GM23338 (cell line): Measurements from ENCODE around the gene TCF3. TPM values are rescaled to one million over a fixed set of nuclear protein-coding genes. Genes with fewer than 3 reads are reported as not detected.

Source experiments
- ATAC-seq: fragments of 200-7000 bp; cut with Tn5 transposase; 3 replicates; pipeline ENCODE4 v1.9.1; 2020
- DNase-seq: peaks from one replicate; pipeline ENCODE4 v3.0.0-alpha.2; 2015; ENCODE audit warnings: low spot score
- H2AFZ ChIP-seq: fragments of 200-600 bp; sonication (generic); 2 replicates; pipeline ENCODE4 v1.8.0; 2016; ENCODE audit warnings: antibody characterized with exemption, mild to moderate bottlenecking, moderate library complexity
- H3F3A ChIP-seq: fragments of 200-600 bp; sonication (generic); replicated peaks from 2 replicates; pipeline ENCODE4 v1.8.0; 2017; ENCODE audit warnings: antibody characterized with exemption, mixed run types, low read depth
- H3K27ac ChIP-seq: fragments of 200-600 bp; sonication (generic); 2 replicates; pipeline ENCODE4 v1.6.1; 2016; ENCODE audit warnings: low read depth
- H3K27me3 ChIP-seq: fragments of 200-600 bp; sonication (generic); 2 replicates; pipeline ENCODE4 v1.8.0; 2016; ENCODE audit warnings: mild to moderate bottlenecking, mixed run types, moderate library complexity; ENCODE audit not compliant: insufficient read depth
- H3K36me3 ChIP-seq: fragments of 200-600 bp; sonication (generic); 2 replicates; pipeline ENCODE4 v1.8.0; 2016; ENCODE audit warnings: mild to moderate bottlenecking; ENCODE audit not compliant: insufficient read depth
- H3K4me1 ChIP-seq: fragments of 200-600 bp; sonication (generic); 2 replicates; pipeline ENCODE4 v1.8.0; 2016; ENCODE audit warnings: mild to moderate bottlenecking, moderate library complexity; ENCODE audit not compliant: insufficient read depth
- H3K4me2 ChIP-seq: fragments of 200-600 bp; sonication (generic); 2 replicates; pipeline ENCODE4 v1.7.1; 2017; ENCODE audit warnings: mixed run types
- H3K4me3 ChIP-seq: fragments of 200-600 bp; sonication (generic); 2 replicates; pipeline ENCODE4 v1.6.1; 2016; ENCODE audit warnings: mixed run types
- H3K79me2 ChIP-seq: fragments of 200-600 bp; sonication (generic); replicated peaks from 2 replicates; pipeline ENCODE4 v1.8.0; 2017; ENCODE audit warnings: mild to moderate bottlenecking; ENCODE audit not compliant: insufficient read depth
- H3K9me2 ChIP-seq: fragments of 200-600 bp; sonication (generic); 2 replicates; pipeline ENCODE4 v1.8.0; 2017; ENCODE audit not compliant: insufficient read depth
- H4K20me1 ChIP-seq: fragments of 200-600 bp; sonication (generic); replicated peaks from 2 replicates; pipeline ENCODE4 v1.8.0; 2017; ENCODE audit warnings: mild to moderate bottlenecking; ENCODE audit not compliant: insufficient read depth
- H3K27ac Mint-ChIP-seq: 2 replicates; pipeline ENCODE4 v1.8.0; 2020; ENCODE audit warnings: inconsistent platforms, mild to moderate bottlenecking, moderate library complexity, mixed read lengths
- H3K27me3 Mint-ChIP-seq: 3 replicates; pipeline ENCODE4 v1.8.0; 2022; ENCODE audit warnings: low read depth, mild to moderate bottlenecking, moderate library complexity, mixed read lengths, inconsistent platforms; ENCODE audit not compliant: insufficient read depth, poor library complexity
- H3K36me3 Mint-ChIP-seq: 3 replicates; pipeline ENCODE4 v1.8.0; 2021; ENCODE audit warnings: low read depth, mild to moderate bottlenecking, inconsistent platforms, moderate library complexity, mixed read lengths
- H3K4me1 Mint-ChIP-seq: 3 replicates; pipeline ENCODE4 v1.8.0; 2020; ENCODE audit warnings: mild to moderate bottlenecking, inconsistent platforms, mixed read lengths
- H3K4me3 Mint-ChIP-seq: 3 replicates; pipeline ENCODE4 v1.8.0; 2021; ENCODE audit warnings: moderate library complexity, mild to moderate bottlenecking, inconsistent platforms, mixed read lengths
- H3K9me3 Mint-ChIP-seq: 3 replicates; pipeline ENCODE4 v1.8.0; 2020; ENCODE audit warnings: moderate library complexity, mild to moderate bottlenecking, inconsistent platforms, mixed read lengths
- CREB1 ChIP-seq: fragments of 250-450 bp; sonication (Bioruptor Pico); IDR thresholded peaks from 2 replicates; pipeline ENCODE4 v1.5.0; 2020; ENCODE audit warnings: low read depth, mild to moderate bottlenecking, moderate library complexity
- EZH2 ChIP-seq: fragments of 200-600 bp; sonication (generic); IDR thresholded peaks from one replicate; pipeline ENCODE4 v1.8.0; 2017; ENCODE audit warnings: antibody characterized with exemption, mild to moderate bottlenecking, low read depth; ENCODE audit not compliant: unreplicated experiment
- EZH2phosphoT487 ChIP-seq: fragments of 200-600 bp; sonication (generic); IDR thresholded peaks from one replicate; pipeline ENCODE4 v1.8.1; 2018; ENCODE audit warnings: antibody characterized with exemption; ENCODE audit not compliant: unreplicated experiment
- JUNB ChIP-seq: IDR thresholded peaks from one replicate; pipeline ENCODE4 v1.6.1; 2016; ENCODE audit warnings: antibody characterized with exemption; ENCODE audit not compliant: unreplicated experiment
- NANOG ChIP-seq: IDR thresholded peaks from 2 replicates; pipeline ENCODE4 v1.6.1; 2016; ENCODE audit warnings: antibody characterized with exemption, borderline replicate concordance
- POLR2AphosphoS5 ChIP-seq: IDR thresholded peaks from 2 replicates; pipeline ENCODE4 v1.6.1; 2016; ENCODE audit warnings: antibody characterized with exemption, low read depth
- STAT1 ChIP-seq: IDR thresholded peaks from one replicate; pipeline ENCODE4 v1.6.1; 2016; ENCODE audit warnings: antibody characterized with exemption; ENCODE audit not compliant: unreplicated experiment
- ZNF114 ChIP-seq: fragments of 250-450 bp; sonication (Bioruptor Pico); IDR thresholded peaks from 2 replicates; pipeline ENCODE4 v1.5.0; 2020; ENCODE audit warnings: mild to moderate bottlenecking, moderate library complexity
- ZNF331 ChIP-seq: fragments of 250-450 bp; sonication (Bioruptor Pico); IDR thresholded peaks from 2 replicates; pipeline ENCODE4 v1.5.0; 2020; ENCODE audit warnings: low read depth, mild to moderate bottlenecking, moderate library complexity
- polyA plus RNA-seq: library from polyadenylated mRNA; unstranded; fragments of >200 nt; fragmentation: Nextera tagmentation; extraction: Ambion mirVana; gene quantifications from 2 replicates; pipeline ENCODE4 v1.2.1, GENCODE V29; 2016
- total RNA-seq: library from RNA; depleted of rRNA; stranded (reverse); fragments of >200 nt; shearing (Covaris generic); gene quantifications from 2 replicates; pipeline ENCODE4 v1.2.3, GENCODE V29; 2014
- TF ChIP-seq, protein P1 (sequence below): IDR thresholded peaks from 2 replicates; pipeline ENCODE4 v1.6.1; 2016; ENCODE audit warnings: antibody characterized with exemption
- TF ChIP-seq, protein P2 (sequence below), 2 experiments: fragments of 200-600 bp in 1 of 2; sonication (generic) in 1 of 2; conservative IDR thresholded peaks; 2 replicates each; pipeline versions ENCODE4 v1.5.1 to v1.6.1; 2016 to 2017; ENCODE audit warnings: antibody characterized with exemption in 2 of 2, low read depth in 2 of 2, mild to moderate bottlenecking in 2 of 2, moderate library complexity in 1 of 2
- TF ChIP-seq, protein P3 (sequence below): fragments of 250-450 bp; sonication (Bioruptor Pico); IDR thresholded peaks from 2 replicates; pipeline ENCODE4 v1.5.0; 2020; ENCODE audit warnings: mild to moderate bottlenecking, moderate library complexity
- TF ChIP-seq, protein P4 (sequence below): IDR thresholded peaks from one replicate; pipeline ENCODE4 v1.6.1; 2018; ENCODE audit warnings: antibody characterized with exemption; ENCODE audit not compliant: unreplicated experiment

Gene TCF3
- total and polyA plus RNA-seq, 2 experiments from 2014 or later = 166 to 383 TPM

GRCh38 chr19:1571358-1571757 lies 81.1 kb downstream of the TCF3 start:
- H3K27me3 ChIP-seq = peaks cover 25% of the 10 kb centered on the region
- peaks cover 3% of the 10 kb centered on the region for H3K79me2 ChIP-seq
- H3K4me3 ChIP-seq = no peak overlapping the region
- Mint-ChIP-seq H3K9me3 (peaks cover 9% of the 10 kb centered on the region), H3K36me3 (peaks cover 7% of the 10 kb centered on the region), H3K4me3 (no peak overlapping the region), H3K27ac (no peak overlapping the region), H3K4me1 (peaks cover 6% of the 10 kb centered on the region; the same call in 2 of the 3 replicates), H3K27me3 (peaks cover 47% of the 10 kb centered on the region)
- no peak overlapping the region for H3K4me2 ChIP-seq
- H3K9me2 ChIP-seq = no peaks in the 10 kb centered on the region
- ATAC-seq = no peak
- no peaks in the 10 kb centered on the region; the same call in 1 of the 2 replicates for H4K20me1 ChIP-seq
- TF ChIP-seq EZH2phosphoT487 = no peak
- no peak for TF ChIP-seq STAT1
- TF ChIP-seq, protein P1, sequence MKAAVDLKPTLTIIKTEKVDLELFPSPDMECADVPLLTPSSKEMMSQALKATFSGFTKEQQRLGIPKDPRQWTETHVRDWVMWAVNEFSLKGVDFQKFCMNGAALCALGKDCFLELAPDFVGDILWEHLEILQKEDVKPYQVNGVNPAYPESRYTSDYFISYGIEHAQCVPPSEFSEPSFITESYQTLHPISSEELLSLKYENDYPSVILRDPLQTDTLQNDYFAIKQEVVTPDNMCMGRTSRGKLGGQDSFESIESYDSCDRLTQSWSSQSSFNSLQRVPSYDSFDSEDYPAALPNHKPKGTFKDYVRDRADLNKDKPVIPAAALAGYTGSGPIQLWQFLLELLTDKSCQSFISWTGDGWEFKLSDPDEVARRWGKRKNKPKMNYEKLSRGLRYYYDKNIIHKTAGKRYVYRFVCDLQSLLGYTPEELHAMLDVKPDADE = no peak
- TF ChIP-seq ZNF331 (CRISPR knock-in tag) = no peak
- no peak for TF ChIP-seq CREB1 (CRISPR knock-in tag)
- no peak for TF ChIP-seq POLR2AphosphoS5
- no peak for TF ChIP-seq EZH2
- TF ChIP-seq, protein P2, sequence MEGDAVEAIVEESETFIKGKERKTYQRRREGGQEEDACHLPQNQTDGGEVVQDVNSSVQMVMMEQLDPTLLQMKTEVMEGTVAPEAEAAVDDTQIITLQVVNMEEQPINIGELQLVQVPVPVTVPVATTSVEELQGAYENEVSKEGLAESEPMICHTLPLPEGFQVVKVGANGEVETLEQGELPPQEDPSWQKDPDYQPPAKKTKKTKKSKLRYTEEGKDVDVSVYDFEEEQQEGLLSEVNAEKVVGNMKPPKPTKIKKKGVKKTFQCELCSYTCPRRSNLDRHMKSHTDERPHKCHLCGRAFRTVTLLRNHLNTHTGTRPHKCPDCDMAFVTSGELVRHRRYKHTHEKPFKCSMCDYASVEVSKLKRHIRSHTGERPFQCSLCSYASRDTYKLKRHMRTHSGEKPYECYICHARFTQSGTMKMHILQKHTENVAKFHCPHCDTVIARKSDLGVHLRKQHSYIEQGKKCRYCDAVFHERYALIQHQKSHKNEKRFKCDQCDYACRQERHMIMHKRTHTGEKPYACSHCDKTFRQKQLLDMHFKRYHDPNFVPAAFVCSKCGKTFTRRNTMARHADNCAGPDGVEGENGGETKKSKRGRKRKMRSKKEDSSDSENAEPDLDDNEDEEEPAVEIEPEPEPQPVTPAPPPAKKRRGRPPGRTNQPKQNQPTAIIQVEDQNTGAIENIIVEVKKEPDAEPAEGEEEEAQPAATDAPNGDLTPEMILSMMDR (conservative IDR thresholded peaks at IDR 0.05; ENCODE audit: low read depth in 2 of 2) = no peak
- no peak for TF ChIP-seq JUNB
- TF ChIP-seq ZNF114 (CRISPR knock-in tag) = no peak
- TF ChIP-seq NANOG = no peak
- TF ChIP-seq, protein P3, sequence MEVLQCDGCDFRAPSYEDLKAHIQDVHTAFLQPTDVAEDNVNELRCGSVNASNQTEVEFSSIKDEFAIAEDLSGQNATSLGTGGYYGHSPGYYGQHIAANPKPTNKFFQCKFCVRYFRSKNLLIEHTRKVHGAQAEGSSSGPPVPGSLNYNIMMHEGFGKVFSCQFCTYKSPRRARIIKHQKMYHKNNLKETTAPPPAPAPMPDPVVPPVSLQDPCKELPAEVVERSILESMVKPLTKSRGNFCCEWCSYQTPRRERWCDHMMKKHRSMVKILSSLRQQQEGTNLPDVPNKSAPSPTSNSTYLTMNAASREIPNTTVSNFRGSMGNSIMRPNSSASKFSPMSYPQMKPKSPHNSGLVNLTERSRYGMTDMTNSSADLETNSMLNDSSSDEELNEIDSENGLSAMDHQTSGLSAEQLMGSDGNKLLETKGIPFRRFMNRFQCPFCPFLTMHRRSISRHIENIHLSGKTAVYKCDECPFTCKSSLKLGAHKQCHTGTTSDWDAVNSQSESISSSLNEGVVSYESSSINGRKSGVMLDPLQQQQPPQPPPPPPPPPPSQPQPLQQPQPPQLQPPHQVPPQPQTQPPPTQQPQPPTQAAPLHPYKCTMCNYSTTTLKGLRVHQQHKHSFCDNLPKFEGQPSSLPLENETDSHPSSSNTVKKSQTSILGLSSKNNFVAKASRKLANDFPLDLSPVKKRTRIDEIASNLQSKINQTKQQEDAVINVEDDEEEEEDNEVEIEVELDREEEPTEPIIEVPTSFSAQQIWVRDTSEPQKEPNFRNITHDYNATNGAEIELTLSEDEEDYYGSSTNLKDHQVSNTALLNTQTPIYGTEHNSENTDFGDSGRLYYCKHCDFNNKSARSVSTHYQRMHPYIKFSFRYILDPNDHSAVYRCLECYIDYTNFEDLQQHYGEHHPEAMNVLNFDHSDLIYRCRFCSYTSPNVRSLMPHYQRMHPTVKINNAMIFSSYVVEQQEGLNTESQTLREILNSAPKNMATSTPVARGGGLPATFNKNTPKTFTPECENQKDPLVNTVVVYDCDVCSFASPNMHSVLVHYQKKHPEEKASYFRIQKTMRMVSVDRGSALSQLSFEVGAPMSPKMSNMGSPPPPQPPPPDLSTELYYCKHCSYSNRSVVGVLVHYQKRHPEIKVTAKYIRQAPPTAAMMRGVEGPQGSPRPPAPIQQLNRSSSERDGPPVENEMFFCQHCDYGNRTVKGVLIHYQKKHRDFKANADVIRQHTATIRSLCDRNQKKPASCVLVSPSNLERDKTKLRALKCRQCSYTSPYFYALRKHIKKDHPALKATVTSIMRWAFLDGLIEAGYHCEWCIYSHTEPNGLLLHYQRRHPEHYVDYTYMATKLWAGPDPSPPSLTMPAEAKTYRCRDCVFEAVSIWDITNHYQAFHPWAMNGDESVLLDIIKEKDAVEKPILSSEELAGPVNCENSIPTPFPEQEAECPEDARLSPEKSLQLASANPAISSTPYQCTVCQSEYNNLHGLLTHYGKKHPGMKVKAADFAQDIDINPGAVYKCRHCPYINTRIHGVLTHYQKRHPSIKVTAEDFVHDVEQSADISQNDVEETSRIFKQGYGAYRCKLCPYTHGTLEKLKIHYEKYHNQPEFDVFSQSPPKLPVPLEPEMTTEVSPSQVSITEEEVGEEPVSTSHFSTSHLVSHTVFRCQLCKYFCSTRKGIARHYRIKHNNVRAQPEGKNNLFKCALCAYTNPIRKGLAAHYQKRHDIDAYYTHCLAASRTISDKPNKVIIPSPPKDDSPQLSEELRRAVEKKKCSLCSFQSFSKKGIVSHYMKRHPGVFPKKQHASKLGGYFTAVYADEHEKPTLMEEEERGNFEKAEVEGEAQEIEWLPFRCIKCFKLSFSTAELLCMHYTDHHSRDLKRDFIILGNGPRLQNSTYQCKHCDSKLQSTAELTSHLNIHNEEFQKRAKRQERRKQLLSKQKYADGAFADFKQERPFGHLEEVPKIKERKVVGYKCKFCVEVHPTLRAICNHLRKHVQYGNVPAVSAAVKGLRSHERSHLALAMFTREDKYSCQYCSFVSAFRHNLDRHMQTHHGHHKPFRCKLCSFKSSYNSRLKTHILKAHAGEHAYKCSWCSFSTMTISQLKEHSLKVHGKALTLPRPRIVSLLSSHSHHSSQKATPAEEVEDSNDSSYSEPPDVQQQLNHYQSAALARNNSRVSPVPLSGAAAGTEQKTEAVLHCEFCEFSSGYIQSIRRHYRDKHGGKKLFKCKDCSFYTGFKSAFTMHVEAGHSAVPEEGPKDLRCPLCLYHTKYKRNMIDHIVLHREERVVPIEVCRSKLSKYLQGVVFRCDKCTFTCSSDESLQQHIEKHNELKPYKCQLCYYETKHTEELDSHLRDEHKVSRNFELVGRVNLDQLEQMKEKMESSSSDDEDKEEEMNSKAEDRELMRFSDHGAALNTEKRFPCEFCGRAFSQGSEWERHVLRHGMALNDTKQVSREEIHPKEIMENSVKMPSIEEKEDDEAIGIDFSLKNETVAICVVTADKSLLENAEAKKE (CRISPR knock-in tag) = no peak
- TF ChIP-seq, protein P4, sequence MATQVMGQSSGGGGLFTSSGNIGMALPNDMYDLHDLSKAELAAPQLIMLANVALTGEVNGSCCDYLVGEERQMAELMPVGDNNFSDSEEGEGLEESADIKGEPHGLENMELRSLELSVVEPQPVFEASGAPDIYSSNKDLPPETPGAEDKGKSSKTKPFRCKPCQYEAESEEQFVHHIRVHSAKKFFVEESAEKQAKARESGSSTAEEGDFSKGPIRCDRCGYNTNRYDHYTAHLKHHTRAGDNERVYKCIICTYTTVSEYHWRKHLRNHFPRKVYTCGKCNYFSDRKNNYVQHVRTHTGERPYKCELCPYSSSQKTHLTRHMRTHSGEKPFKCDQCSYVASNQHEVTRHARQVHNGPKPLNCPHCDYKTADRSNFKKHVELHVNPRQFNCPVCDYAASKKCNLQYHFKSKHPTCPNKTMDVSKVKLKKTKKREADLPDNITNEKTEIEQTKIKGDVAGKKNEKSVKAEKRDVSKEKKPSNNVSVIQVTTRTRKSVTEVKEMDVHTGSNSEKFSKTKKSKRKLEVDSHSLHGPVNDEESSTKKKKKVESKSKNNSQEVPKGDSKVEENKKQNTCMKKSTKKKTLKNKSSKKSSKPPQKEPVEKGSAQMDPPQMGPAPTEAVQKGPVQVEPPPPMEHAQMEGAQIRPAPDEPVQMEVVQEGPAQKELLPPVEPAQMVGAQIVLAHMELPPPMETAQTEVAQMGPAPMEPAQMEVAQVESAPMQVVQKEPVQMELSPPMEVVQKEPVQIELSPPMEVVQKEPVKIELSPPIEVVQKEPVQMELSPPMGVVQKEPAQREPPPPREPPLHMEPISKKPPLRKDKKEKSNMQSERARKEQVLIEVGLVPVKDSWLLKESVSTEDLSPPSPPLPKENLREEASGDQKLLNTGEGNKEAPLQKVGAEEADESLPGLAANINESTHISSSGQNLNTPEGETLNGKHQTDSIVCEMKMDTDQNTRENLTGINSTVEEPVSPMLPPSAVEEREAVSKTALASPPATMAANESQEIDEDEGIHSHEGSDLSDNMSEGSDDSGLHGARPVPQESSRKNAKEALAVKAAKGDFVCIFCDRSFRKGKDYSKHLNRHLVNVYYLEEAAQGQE = no peak
- no peak for DNase-seq
- no peaks in the 10 kb centered on the region for H3K36me3 ChIP-seq
- no peak overlapping the region for H2AFZ ChIP-seq
- H3K27ac ChIP-seq = no peak overlapping the region
- H3F3A ChIP-seq = no peaks in the 10 kb centered on the region; the same call in 1 of the 2 replicates
- no peaks in the 10 kb centered on the region; the same call in 1 of the 2 replicates for H3K4me1 ChIP-seq
